Astrocyte (in vitro differentiated cells and primary cell): ENCODE measurements around the gene TRIP12. TPM values are rescaled to one million over a fixed set of nuclear protein-coding genes. Genes with fewer than 3 reads are reported as not detected.

Experiments
- DNase-seq: peaks from one replicate; pipeline ENCODE4 v3.0.0-alpha.2; 2010; ENCODE audit warnings: low read depth
- FAIRE-seq: peaks from 2 replicates; lab custom pipeline; 2011; peaks lifted over from hg19 to GRCh38; lab: Jason Lieb, UNC
- H2AFZ ChIP-seq: 2 replicates; pipeline ENCODE4 v1.6.0; 2012; ENCODE audit warnings: low read depth, low read length, inconsistent platforms
- H3K27ac ChIP-seq: 2 replicates; pipeline ENCODE4 v1.5.1; 2011; ENCODE audit warnings: low read depth, low read length, inconsistent platforms
- H3K27me3 ChIP-seq: 2 replicates; pipeline ENCODE4 v1.6.0; 2011; ENCODE audit warnings: low read length, inconsistent platforms; ENCODE audit not compliant: insufficient read depth
- H3K36me3 ChIP-seq: 2 replicates; pipeline ENCODE4 v1.5.1; 2011; ENCODE audit warnings: low read length, inconsistent platforms; ENCODE audit not compliant: insufficient read depth
- H3K4me1 ChIP-seq: 2 replicates; pipeline ENCODE4 v1.5.1; 2011; ENCODE audit warnings: low read length, inconsistent platforms; ENCODE audit not compliant: insufficient read depth
- H3K4me2 ChIP-seq: 2 replicates; pipeline ENCODE4 v1.6.0; 2012; ENCODE audit warnings: low read length, inconsistent platforms
- H3K4me3 ChIP-seq: 2 replicates; pipeline ENCODE4 v1.5.1; 2011; ENCODE audit warnings: low read depth, mild to moderate bottlenecking, low read length, inconsistent platforms; ENCODE audit not compliant: insufficient read depth
- H3K79me2 ChIP-seq: 2 replicates; pipeline ENCODE4 v1.6.0; 2012; ENCODE audit warnings: mild to moderate bottlenecking, low read length, inconsistent platforms; ENCODE audit not compliant: insufficient read depth
- H3K9ac ChIP-seq: 2 replicates; pipeline ENCODE4 v1.6.0; 2012; ENCODE audit warnings: mild to moderate bottlenecking, low read length, inconsistent platforms
- H3K9me3 ChIP-seq: 2 replicates; pipeline ENCODE4 v1.5.1; 2012; ENCODE audit warnings: low read depth, mild to moderate bottlenecking, low read length, inconsistent platforms; ENCODE audit not compliant: insufficient read depth
- H4K20me1 ChIP-seq: 2 replicates; pipeline ENCODE4 v1.6.0; 2012; ENCODE audit warnings: low read length, inconsistent platforms; ENCODE audit not compliant: insufficient read depth
- H3K27ac Mint-ChIP-seq: one replicate; pipeline ENCODE4 v1.8.0; 2021; ENCODE audit warnings: mild to moderate bottlenecking, mixed read lengths; ENCODE audit not compliant: unreplicated experiment
- H3K27me3 Mint-ChIP-seq: one replicate; pipeline ENCODE4 v1.8.0; 2021; ENCODE audit warnings: low read depth, mixed read lengths; ENCODE audit not compliant: unreplicated experiment
- H3K36me3 Mint-ChIP-seq: one replicate; pipeline ENCODE4 v1.8.0; 2021; ENCODE audit warnings: low read depth, mixed read lengths; ENCODE audit not compliant: unreplicated experiment
- H3K4me1 Mint-ChIP-seq: one replicate; pipeline ENCODE4 v1.8.0; 2021; ENCODE audit warnings: low read depth, mixed read lengths; ENCODE audit not compliant: unreplicated experiment
- H3K4me3 Mint-ChIP-seq: one replicate; pipeline ENCODE4 v1.8.0; 2021; ENCODE audit warnings: mild to moderate bottlenecking, moderate library complexity, mixed read lengths; ENCODE audit not compliant: unreplicated experiment
- H3K9me3 Mint-ChIP-seq: one replicate; pipeline ENCODE4 v1.8.0; 2021; ENCODE audit warnings: mild to moderate bottlenecking, mixed read lengths; ENCODE audit not compliant: unreplicated experiment
- EZH2 ChIP-seq: IDR thresholded peaks from 2 replicates; pipeline ENCODE4 v1.6.1; 2012; ENCODE audit warnings: mild to moderate bottlenecking, low read length, inconsistent platforms; ENCODE audit not compliant: insufficient read depth
- total RNA-seq: library from RNA; stranded (reverse); gene quantifications from 2 replicates; pipeline ENCODE4 v1.2.1, GENCODE V29; 2021
- TF ChIP-seq, protein P1 (sequence below): IDR thresholded peaks from 2 replicates; pipeline ENCODE4 v1.5.1; 2011; ENCODE audit warnings: low read depth, mild to moderate bottlenecking, inconsistent platforms, low read length, moderate library complexity; ENCODE audit not compliant: insufficient read depth

Gene TRIP12
- total RNA-seq, 1 donor from 2014 or later: 379 TPM

DNA sequence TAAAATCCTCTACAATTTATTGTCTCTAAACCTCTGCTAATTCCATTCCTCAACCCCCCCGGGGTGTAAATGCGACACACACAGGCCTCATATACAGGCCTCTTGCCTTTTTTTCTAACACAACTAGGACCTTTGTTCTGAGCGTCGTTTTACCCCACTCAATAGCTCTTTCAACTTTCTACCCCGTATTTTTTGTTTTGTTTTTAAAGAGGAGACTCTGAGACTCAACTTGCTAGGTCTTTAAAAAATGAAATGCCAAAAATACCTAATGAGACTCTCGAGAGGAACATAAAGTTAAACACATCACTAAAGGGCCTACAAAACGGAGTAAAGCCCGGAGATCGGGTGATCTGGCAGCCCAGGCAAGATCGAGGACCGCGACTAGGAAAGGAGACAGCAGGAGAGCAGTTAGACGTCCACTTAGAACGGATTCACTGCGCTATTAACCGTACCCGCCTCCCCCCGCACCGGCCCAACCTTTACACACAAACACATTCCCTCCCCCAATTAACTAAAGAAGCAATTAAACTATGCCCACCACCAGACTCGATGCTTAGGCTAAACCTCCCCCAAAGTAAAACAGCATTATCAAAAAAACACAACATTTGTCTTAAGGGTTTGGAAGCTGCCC, 1.7 kb downstream of the TRIP12 start:
- Histone ChIP-seq H4K20me1 (peaks cover 58% of the 10 kb centered on the region), H3K27ac (peak overlapping the region; percentile 89), H3K27me3 (no peaks in the 10 kb centered on the region), H3K4me1 (peaks cover 6% of the 10 kb centered on the region), H3K9ac (peak overlapping the region; percentile 96), H3K79me2 (peaks cover 72% of the 10 kb centered on the region), H3K36me3 (peaks cover 8% of the 10 kb centered on the region), H2AFZ (no peak overlapping the region), H3K4me3 (peak overlapping the region; percentile 98), H3K9me3 (no peaks in the 10 kb centered on the region), H3K4me2 (peak overlapping the region; percentile 100)
- H3K4me3 Mint-ChIP-seq: peak overlapping the region; percentile 91
- H3K36me3 Mint-ChIP-seq: peaks cover 6% of the 10 kb centered on the region
- peaks cover 15% of the 10 kb centered on the region for H3K4me1 Mint-ChIP-seq
- FAIRE-seq: no peak
- TF ChIP-seq, protein P1, sequence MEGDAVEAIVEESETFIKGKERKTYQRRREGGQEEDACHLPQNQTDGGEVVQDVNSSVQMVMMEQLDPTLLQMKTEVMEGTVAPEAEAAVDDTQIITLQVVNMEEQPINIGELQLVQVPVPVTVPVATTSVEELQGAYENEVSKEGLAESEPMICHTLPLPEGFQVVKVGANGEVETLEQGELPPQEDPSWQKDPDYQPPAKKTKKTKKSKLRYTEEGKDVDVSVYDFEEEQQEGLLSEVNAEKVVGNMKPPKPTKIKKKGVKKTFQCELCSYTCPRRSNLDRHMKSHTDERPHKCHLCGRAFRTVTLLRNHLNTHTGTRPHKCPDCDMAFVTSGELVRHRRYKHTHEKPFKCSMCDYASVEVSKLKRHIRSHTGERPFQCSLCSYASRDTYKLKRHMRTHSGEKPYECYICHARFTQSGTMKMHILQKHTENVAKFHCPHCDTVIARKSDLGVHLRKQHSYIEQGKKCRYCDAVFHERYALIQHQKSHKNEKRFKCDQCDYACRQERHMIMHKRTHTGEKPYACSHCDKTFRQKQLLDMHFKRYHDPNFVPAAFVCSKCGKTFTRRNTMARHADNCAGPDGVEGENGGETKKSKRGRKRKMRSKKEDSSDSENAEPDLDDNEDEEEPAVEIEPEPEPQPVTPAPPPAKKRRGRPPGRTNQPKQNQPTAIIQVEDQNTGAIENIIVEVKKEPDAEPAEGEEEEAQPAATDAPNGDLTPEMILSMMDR: no peak
- no peak for TF ChIP-seq EZH2
- no peaks in the 10 kb centered on the region for H3K9me3 Mint-ChIP-seq
- no peak for DNase-seq
- H3K27ac Mint-ChIP-seq: peak overlapping the region; percentile 99
- H3K27me3 Mint-ChIP-seq: no peaks in the 10 kb centered on the region

DNA sequence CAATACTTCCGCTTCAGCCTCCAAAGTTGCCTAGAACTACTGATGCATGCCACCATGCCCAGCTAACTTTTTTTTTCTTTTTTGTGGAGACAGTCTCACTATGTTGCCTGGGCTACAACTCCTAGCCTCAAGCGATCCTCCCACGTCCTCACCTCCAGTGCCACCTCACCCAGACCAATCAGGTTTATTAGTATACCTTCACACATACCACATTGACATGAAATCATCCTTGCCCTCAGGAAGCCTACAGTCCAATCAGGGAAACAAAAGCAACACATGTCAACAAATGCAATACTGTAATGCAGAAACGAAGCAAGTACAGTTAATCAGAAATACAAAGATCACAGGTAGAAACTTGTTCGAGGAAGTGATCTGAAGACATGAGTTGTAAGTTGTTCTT, 4.0 kb downstream of the TRIP12 start:
- Mint-ChIP-seq H3K27me3 (no peaks in the 10 kb centered on the region), H3K27ac (no peak overlapping the region), H3K4me1 (peaks cover 22% of the 10 kb centered on the region), H3K36me3 (peaks cover 6% of the 10 kb centered on the region), H3K4me3 (peak overlapping the region; percentile 34), H3K9me3 (no peaks in the 10 kb centered on the region)
- no peak overlapping the region for H3K4me3 ChIP-seq
- DNase-seq: no peak
- no peaks in the 10 kb centered on the region for H3K9me3 ChIP-seq
- peaks cover 87% of the 10 kb centered on the region for H3K79me2 ChIP-seq
- H3K27ac ChIP-seq: no peak overlapping the region
- H3K9ac ChIP-seq: no peak overlapping the region
- no peak overlapping the region for H3K4me2 ChIP-seq
- H4K20me1 ChIP-seq: peaks cover 80% of the 10 kb centered on the region
- no peaks in the 10 kb centered on the region for H3K27me3 ChIP-seq
- H3K36me3 ChIP-seq: peaks cover 8% of the 10 kb centered on the region
- no peak for FAIRE-seq
- no peak overlapping the region for H2AFZ ChIP-seq
- no peak for TF ChIP-seq EZH2
- TF ChIP-seq, protein P1: no peak
- peaks cover 6% of the 10 kb centered on the region for H3K4me1 ChIP-seq

GRCh38 chr2:229914171-229914570, 7.6 kb downstream of the TRIP12 start:
- Histone ChIP-seq H2AFZ (no peak overlapping the region), H3K9me3 (no peaks in the 10 kb centered on the region), H4K20me1 (peaks cover 94% of the 10 kb centered on the region), H3K27ac (no peak overlapping the region), H3K36me3 (peaks cover 8% of the 10 kb centered on the region), H3K79me2 (peaks cover 100% of the 10 kb centered on the region), H3K9ac (no peak overlapping the region), H3K4me3 (no peak overlapping the region), H3K4me2 (no peak overlapping the region), H3K4me1 (no peaks in the 10 kb centered on the region), H3K27me3 (no peaks in the 10 kb centered on the region)
- Mint-ChIP-seq H3K27me3 (no peaks in the 10 kb centered on the region), H3K36me3 (peaks cover 6% of the 10 kb centered on the region), H3K9me3 (no peaks in the 10 kb centered on the region), H3K4me1 (peaks cover 40% of the 10 kb centered on the region), H3K27ac (no peak overlapping the region), H3K4me3 (no peak overlapping the region)
- FAIRE-seq (no peak), DNase-seq (no peak)
- no peak for TF ChIP-seq EZH2
- TF ChIP-seq, protein P1: no peak
